Osteoblast (primary cell): Measurements from ENCODE around the gene RHBDD1. TPM values are rescaled to one million over a fixed set of nuclear protein-coding genes. Genes with fewer than 3 reads are reported as not detected.

Source experiments
- DNase-seq: peaks from one replicate; pipeline ENCODE4 v3.0.0; 2011; ENCODE audit warnings: low spot score, mixed read lengths; ENCODE audit not compliant: insufficient read length; ENCODE audit errors: missing footprints
- H2AFZ ChIP-seq: 2 replicates; pipeline ENCODE4 v1.6.0; 2011; ENCODE audit warnings: mild to moderate bottlenecking, low read length
- H3K27ac ChIP-seq: 2 replicates; pipeline ENCODE4 v1.5.1; 2011; ENCODE audit warnings: mild to moderate bottlenecking, low read depth, low read length, moderate library complexity
- H3K27me3 ChIP-seq: 2 replicates; pipeline ENCODE4 v1.6.0; 2012; ENCODE audit warnings: mild to moderate bottlenecking, control low read depth, inconsistent platforms, low read length, moderate library complexity; ENCODE audit not compliant: insufficient read depth
- H3K36me3 ChIP-seq: 2 replicates; pipeline ENCODE4 v1.5.1; 2011; ENCODE audit warnings: mild to moderate bottlenecking, low read length, control low read depth, moderate library complexity; ENCODE audit not compliant: insufficient read depth
- H3K4me1 ChIP-seq: 2 replicates; pipeline ENCODE4 v1.5.1; 2011; ENCODE audit warnings: mild to moderate bottlenecking, low read length, control low read depth, moderate library complexity; ENCODE audit not compliant: insufficient read depth
- H3K4me2 ChIP-seq: 2 replicates; pipeline ENCODE4 v1.6.0; 2011; ENCODE audit warnings: mild to moderate bottlenecking, low read length; ENCODE audit not compliant: insufficient read depth
- H3K4me3 ChIP-seq: fragments of 200-600 bp; sonication (generic); 3 replicates; pipeline ENCODE4 v1.5.1; 2012; ENCODE audit warnings: mild to moderate bottlenecking, low read length, inconsistent platforms; ENCODE audit not compliant: insufficient read depth
- H3K79me2 ChIP-seq: 2 replicates; pipeline ENCODE4 v1.6.0; 2012; ENCODE audit warnings: mild to moderate bottlenecking, low read length, control low read depth, inconsistent platforms; ENCODE audit not compliant: insufficient read depth
- H3K9me3 ChIP-seq: 2 replicates; pipeline ENCODE4 v1.5.1; 2011; ENCODE audit warnings: low read depth, low read length, control low read depth
- H4K20me1 ChIP-seq: 2 replicates; pipeline ENCODE4 v1.6.0; 2012; ENCODE audit warnings: mild to moderate bottlenecking, low read length, control low read depth; ENCODE audit not compliant: insufficient read depth
- total RNA-seq: library from RNA; depleted of rRNA; stranded (reverse); fragments of >200 nt; gene quantifications from 2 replicates; pipeline ENCODE4 v1.2.3, GENCODE V29; 2012
- TF ChIP-seq, protein P1 (sequence below): IDR thresholded peaks from 2 replicates; pipeline ENCODE4 v1.5.1; 2011; ENCODE audit warnings: mild to moderate bottlenecking, low read depth, low read length, moderate library complexity; ENCODE audit errors: extremely low read depth

The RHBDD1 gene, protein sequence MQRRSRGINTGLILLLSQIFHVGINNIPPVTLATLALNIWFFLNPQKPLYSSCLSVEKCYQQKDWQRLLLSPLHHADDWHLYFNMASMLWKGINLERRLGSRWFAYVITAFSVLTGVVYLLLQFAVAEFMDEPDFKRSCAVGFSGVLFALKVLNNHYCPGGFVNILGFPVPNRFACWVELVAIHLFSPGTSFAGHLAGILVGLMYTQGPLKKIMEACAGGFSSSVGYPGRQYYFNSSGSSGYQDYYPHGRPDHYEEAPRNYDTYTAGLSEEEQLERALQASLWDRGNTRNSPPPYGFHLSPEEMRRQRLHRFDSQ
- 24.2 and 25.3 TPM in 2 replicates for total RNA-seq

DNA sequence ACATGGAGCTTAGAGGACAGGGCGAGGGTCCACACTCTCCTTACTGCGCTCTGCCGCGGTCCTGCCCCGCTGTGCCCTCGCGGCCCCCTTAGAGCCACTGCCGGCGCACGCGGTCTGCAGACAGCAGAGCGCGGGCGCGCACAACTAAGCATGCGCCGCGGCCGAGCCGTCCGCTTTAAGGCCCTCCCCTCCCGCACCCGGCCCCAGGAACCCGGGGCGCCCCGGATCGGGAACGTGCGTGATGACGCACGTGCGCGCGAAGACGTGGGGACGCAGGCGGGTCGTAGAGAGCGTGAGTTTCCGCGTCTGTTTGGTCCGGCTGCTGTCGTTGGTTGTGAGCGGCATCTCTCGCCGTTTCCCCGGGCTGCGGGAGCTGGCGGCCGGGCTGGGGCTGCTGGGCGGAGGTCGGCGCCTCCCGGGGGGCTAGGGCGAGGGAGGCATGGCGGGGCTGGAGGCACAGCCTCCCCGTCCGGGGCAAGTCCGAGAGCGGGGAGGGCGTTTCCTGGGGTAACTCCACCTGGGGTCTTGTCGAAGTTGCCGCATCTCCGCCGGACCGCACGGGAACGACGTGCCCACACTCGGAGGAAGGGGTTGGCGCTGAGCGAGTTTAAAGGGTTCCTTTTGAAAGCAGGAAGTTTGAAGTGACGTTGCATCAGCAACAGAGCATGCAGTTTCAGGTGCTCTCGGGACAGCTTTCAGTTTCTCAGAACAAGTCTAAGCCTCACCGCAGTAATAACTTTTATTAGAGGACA, at the start of gene RHBDD1:
Gene RHBDD1 (plus strand): TSS at position 259 of the 752 bp plus-strand sequence. CDS start 28,640 bp downstream, outside the sequence.
- peaks cover 11% of the 10 kb centered on the region for H3K4me1 ChIP-seq
- TF ChIP-seq, protein P1, sequence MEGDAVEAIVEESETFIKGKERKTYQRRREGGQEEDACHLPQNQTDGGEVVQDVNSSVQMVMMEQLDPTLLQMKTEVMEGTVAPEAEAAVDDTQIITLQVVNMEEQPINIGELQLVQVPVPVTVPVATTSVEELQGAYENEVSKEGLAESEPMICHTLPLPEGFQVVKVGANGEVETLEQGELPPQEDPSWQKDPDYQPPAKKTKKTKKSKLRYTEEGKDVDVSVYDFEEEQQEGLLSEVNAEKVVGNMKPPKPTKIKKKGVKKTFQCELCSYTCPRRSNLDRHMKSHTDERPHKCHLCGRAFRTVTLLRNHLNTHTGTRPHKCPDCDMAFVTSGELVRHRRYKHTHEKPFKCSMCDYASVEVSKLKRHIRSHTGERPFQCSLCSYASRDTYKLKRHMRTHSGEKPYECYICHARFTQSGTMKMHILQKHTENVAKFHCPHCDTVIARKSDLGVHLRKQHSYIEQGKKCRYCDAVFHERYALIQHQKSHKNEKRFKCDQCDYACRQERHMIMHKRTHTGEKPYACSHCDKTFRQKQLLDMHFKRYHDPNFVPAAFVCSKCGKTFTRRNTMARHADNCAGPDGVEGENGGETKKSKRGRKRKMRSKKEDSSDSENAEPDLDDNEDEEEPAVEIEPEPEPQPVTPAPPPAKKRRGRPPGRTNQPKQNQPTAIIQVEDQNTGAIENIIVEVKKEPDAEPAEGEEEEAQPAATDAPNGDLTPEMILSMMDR: no peak
- peaks cover 23% of the 10 kb centered on the region for H3K79me2 ChIP-seq
- peak within 1 kb of the TSS; percentile 90 for H3K4me3 ChIP-seq
- peak; percentile 98 for DNase-seq
- H3K27me3 ChIP-seq: no peaks in the 10 kb centered on the region
- no peaks in the 10 kb centered on the region for H4K20me1 ChIP-seq
- H3K36me3 ChIP-seq: peaks cover 4% of the 10 kb centered on the region
- H3K4me2 ChIP-seq: peak within 1 kb of the TSS; percentile 93
- peak within 1 kb of the TSS; percentile 96 for H2AFZ ChIP-seq
- peak within 1 kb of the TSS; percentile 95 for H3K27ac ChIP-seq
- no peaks in the 10 kb centered on the region for H3K9me3 ChIP-seq

DNA sequence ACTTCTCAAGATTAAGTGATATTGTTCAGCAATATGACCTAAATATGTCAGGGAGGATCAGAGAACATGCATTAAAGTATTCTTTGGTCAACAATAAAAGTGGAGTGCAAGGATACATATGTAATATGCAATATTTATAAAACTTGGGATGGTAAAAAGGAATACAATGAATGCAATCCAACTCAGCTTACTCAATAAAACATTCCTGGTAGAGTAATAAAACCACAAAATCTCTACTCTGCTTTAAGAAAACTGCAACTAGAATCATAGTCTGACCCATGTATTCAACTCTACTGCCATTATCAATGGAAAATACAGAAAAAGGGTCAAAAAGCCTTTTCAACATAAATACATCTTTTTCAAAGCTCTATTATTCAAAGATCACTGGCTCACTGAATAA, 47.8 kb upstream of the RHBDD1 start:
- no peak for DNase-seq
- Histone ChIP-seq H3K4me3 (no peak overlapping the region), H3K9me3 (no peaks in the 10 kb centered on the region), H3K4me2 (peak overlapping the region; percentile 59), H2AFZ (no peak overlapping the region), H3K36me3 (peaks cover 15% of the 10 kb centered on the region), H3K4me1 (peaks cover 44% of the 10 kb centered on the region), H4K20me1 (peaks cover 3% of the 10 kb centered on the region), H3K27ac (peak overlapping the region; percentile 1), H3K27me3 (no peaks in the 10 kb centered on the region), H3K79me2 (peaks cover 96% of the 10 kb centered on the region)
- TF ChIP-seq, protein P1: no peak

DNA sequence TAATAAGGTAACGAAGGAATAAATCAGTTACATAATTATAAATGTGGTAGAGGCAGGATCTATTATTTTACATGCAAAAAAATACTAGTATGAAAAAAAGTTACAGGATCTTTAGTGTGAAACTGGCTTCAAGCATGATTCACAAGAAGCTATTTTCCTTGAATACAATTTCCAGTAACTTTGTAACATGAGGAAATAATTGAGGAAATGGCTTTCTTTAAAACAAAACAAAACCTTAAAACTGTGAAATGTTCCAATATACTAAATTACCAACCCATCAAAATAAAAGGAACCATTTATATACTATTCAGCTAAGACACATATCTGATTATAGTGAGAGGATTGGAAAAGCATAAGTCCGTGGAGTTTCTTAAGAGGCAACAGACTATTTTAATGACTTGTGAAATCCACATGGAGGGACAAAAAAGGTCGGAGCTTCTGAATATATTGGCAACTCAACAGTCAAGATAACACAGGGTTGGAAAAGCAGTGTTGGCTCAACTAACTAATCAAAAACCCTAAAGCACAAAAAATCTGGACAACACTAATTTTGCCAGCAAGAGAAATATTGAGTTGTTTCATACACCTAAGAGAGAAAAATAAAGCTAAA, 46.9 kb upstream of the RHBDD1 start:
- peaks cover 17% of the 10 kb centered on the region for H3K36me3 ChIP-seq
- no peak overlapping the region for H2AFZ ChIP-seq
- no peaks in the 10 kb centered on the region for H3K9me3 ChIP-seq
- peaks cover 3% of the 10 kb centered on the region for H4K20me1 ChIP-seq
- H3K4me1 ChIP-seq: peaks cover 44% of the 10 kb centered on the region
- H3K4me3 ChIP-seq: peak overlapping the region; percentile 12
- peak; percentile 73 for DNase-seq
- H3K79me2 ChIP-seq: peaks cover 96% of the 10 kb centered on the region
- H3K4me2 ChIP-seq: peak overlapping the region; percentile 59
- H3K27ac ChIP-seq: peak overlapping the region; percentile 68
- no peaks in the 10 kb centered on the region for H3K27me3 ChIP-seq
- TF ChIP-seq, protein P1: no peak

DNA sequence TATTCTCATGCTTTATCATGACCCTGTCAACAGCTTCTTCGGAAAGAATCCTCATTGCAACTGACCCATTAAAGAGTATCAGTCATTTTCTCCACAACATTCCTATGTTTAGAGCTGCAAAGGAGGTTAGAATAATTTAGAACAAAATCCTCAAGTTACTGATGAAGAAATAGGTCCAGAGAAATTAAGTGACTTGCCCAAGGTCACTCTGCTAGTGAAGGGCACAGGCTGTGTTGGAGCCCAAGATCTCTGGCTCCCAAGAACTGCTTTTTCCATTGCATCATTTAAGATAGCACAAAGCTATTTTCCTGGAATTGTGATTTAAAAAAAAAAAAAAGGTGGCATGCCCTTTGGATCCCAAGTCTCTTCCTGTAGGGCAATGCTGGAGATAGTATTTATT, 45.8 kb upstream of the RHBDD1 start:
- H3K27ac ChIP-seq: peak overlapping the region; percentile 93
- H3K4me3 ChIP-seq: no peak overlapping the region
- H4K20me1 ChIP-seq: peaks cover 3% of the 10 kb centered on the region
- no peak for DNase-seq
- H3K27me3 ChIP-seq: no peaks in the 10 kb centered on the region
- no peak overlapping the region for H2AFZ ChIP-seq
- H3K4me1 ChIP-seq: peaks cover 44% of the 10 kb centered on the region
- H3K36me3 ChIP-seq: peaks cover 19% of the 10 kb centered on the region
- H3K79me2 ChIP-seq: peaks cover 96% of the 10 kb centered on the region
- TF ChIP-seq, protein P1: no peak
- H3K9me3 ChIP-seq: no peaks in the 10 kb centered on the region
- H3K4me2 ChIP-seq: peak overlapping the region; percentile 59
